HEK293 (cell line): ENCODE measurements around the gene MPV17L.
"Not testable (repeated sequence)": the region's sequence is repeated elsewhere in the genome, so short reads cannot be mapped to it uniquely, and the experiment has no call there.

Experiments
- CTCF ChIA-PET: fragments of 350-600 bp; formaldehyde crosslinking; extraction: SDS; loops from one replicate; lab custom pipeline; 2021; ENCODE audit warnings: antibody characterized with exemption; lab: Yijun Ruan, JAX
- POLR2A ChIA-PET: fragments of 300-600 bp; formaldehyde crosslinking; extraction: SDS; loops from one replicate; lab custom pipeline; 2020; ENCODE audit warnings: antibody characterized with exemption, inconsistent platforms; lab: Yijun Ruan, JAX
- H3K27ac ChIP-seq: fragments of 200-500 bp; sonication (Bioruptor generic); 2 replicates; pipeline ENCODE4 v1.5.1; 2014; ENCODE audit warnings: low read depth, low read length, control low read depth, inconsistent platforms; ENCODE audit errors: extremely low read depth
- H3K36me3 ChIP-seq, 2 experiments: fragments of 200-500 bp in 1 of 2; sonication (Bioruptor generic) in 1 of 2; 1 replicate in 1 of 2; 2 replicates in 1 of 2; pipeline ENCODE4 v1.5.1; 2014 to 2017; ENCODE audit warnings: inconsistent platforms in 2 of 2, low read length in 2 of 2; ENCODE audit not compliant: control insufficient read depth in 2 of 2, insufficient read depth in 1 of 2
- H3K4me1 ChIP-seq: fragments of 200-500 bp; sonication (Bioruptor generic); 2 replicates; pipeline ENCODE4 v1.5.1; 2014; ENCODE audit warnings: mild to moderate bottlenecking, low read length, inconsistent platforms; ENCODE audit not compliant: control insufficient read depth, insufficient read depth
- H3K4me3 ChIP-seq: 2 replicates; pipeline ENCODE4 v1.5.1; 2011; ENCODE audit warnings: low read depth, mild to moderate bottlenecking, control low read depth, low read length, moderate library complexity
- H3K9me3 ChIP-seq: fragments of 200-500 bp; sonication (Bioruptor generic); 2 replicates; pipeline ENCODE4 v1.5.1; 2014; ENCODE audit warnings: low read depth, low read length, inconsistent platforms; ENCODE audit not compliant: control insufficient read depth, insufficient read depth

MPV17L gene

DNA sequence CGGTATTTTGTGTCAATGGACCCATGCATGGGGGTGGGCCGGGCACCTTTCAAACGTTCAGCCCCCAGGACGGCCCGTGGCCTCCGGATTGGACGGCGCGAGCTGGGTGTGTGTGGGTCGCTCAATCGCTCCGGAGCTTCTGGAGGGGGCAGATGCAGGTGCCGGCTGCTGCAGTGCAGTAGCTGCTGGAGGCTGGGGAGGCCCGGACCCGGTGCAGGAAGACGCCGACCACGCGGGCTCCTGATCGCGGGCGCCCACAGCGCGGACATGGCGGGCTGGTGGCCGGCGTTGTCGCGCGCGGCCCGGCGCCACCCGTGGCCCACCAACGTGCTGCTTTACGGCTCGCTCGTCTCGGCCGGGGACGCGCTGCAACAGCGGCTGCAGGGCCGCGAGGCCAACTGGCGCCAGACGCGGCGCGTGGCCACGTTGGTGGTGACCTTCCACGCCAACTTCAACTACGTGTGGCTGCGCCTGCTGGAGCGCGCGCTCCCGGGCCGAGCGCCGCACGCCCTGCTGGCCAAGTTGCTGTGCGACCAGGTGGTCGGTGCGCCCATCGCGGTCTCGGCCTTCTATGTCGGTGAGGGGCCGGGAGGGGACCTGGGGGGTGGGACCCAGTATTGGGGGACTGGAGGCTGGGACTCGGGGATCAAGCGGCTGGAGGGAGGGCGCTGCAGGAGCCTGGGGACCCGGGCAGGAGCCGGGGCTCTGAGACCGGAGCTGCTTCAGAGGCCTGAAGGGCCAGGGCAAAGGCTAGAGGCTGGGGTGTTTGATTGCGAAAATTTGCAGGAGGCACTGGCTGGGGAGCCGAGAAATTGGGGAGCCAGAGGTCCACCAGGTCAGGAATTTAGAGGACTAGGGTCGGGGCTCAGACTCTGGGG is at the start of gene MPV17L:
MPV17L (plus strand) TSS at position 124 of the 878 bp plus-strand sequence; CDS start at position 268, 144 bp downstream.
- CTCF ChIA-PET, result interaction anchor here (1.2 kb wide), 1 partner anchor 44 kb away, joined by 3 read pairs; no protein-coding TSS in a partner anchor
- H3K4me3 ChIP-seq, H3K36me3 ChIP-seq, H3K27ac ChIP-seq, H3K4me1 ChIP-seq, POLR2A ChIA-PET, H3K9me3 ChIP-seq: not testable (repeated sequence)

DNA sequence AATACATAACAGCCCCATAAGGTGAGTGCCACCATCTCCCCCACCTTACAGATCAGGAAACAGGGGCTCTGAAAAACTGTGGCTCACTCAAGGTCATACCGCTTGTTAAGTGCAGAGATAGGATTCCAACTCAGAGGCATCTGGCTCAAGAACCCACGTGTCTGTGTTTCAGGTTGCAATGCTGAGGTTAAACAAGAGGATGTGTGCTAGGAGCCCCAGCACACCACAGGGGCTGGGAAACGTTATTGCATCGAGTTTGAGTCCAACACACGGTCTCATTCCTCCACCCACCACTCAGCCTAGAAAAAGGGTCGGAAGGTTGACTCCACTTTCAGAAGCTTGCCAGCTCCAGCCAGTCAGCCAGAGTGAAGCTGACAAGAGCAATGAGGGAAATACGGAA is 46.8 kb upstream of the MPV17L start:
- POLR2A ChIA-PET, CTCF ChIA-PET, H3K36me3 ChIP-seq, H3K4me3 ChIP-seq, H3K27ac ChIP-seq, H3K4me1 ChIP-seq, H3K9me3 ChIP-seq: not testable (repeated sequence)

DNA sequence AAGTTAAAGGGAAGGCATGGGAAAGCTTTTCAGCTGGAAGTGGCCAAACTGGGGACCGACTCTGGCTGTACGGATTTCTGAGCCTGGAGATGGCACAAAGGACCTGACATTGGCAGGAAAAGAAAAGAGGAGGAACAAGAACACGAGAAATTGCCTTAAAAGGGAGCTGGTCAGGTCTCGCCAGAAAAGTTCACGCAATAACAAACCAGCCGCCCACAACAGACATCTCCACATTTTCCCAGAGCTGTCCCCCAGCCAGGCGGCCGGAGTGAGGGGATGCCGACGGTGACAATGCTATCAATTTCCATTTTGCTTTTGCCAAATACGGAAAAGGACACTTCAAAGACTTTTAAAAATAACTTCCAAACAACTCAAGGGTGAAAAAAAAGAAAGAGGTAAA is 44.3 kb upstream of the MPV17L start:
- H3K4me3 ChIP-seq, POLR2A ChIA-PET, H3K27ac ChIP-seq, H3K4me1 ChIP-seq, H3K36me3 ChIP-seq, H3K9me3 ChIP-seq, CTCF ChIA-PET: not testable (repeated sequence)

- H3K36me3 ChIP-seq, H3K9me3 ChIP-seq, H3K4me3 ChIP-seq, H3K4me1 ChIP-seq, CTCF ChIA-PET, POLR2A ChIA-PET, H3K27ac ChIP-seq: not testable (repeated sequence)
These were observed 43.8 kb upstream of the MPV17L start for GRCh38 chr16:15351745-15352144.

DNA sequence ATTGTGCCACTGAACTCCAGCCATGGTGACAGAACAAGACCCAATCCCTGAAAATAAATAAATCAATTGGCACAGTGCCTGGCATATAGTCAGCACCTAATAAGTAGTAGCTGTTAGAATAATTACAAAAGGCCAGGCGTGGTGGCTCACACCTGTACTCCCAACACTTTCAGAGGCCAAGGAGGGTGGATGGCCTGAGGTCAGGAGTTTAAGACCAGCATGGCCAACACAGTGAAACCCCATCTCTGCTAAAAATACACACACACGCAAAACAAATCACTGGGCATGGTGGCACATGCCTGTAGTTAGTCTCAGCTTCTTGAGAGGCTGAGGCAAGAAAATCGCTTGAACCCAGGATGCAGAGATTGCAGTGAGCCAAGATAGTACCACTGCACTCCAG is 42.7 kb upstream of the MPV17L start:
- H3K36me3 ChIP-seq, CTCF ChIA-PET, H3K4me1 ChIP-seq, H3K4me3 ChIP-seq, H3K27ac ChIP-seq, H3K9me3 ChIP-seq, POLR2A ChIA-PET: not testable (repeated sequence)

GRCh38 chr16:15354846-15355245 is 40.7 kb upstream of the MPV17L start:
- H3K9me3 ChIP-seq, H3K36me3 ChIP-seq, POLR2A ChIA-PET, H3K4me1 ChIP-seq, H3K4me3 ChIP-seq, CTCF ChIA-PET, H3K27ac ChIP-seq: not testable (repeated sequence)

- CTCF ChIA-PET, POLR2A ChIA-PET, H3K36me3 ChIP-seq: not testable (repeated sequence)
These were observed 38.1 kb upstream of the MPV17L start for GRCh38 chr16:15357495-15357894.

GRCh38 chr16:15378194-15378593 is 17.4 kb upstream of the MPV17L start, which contains the start of gene NPIPA5:
Gene NPIPA5 (minus strand): TSS chr16:15378294. CDS start chr16:15378294, 0 bp downstream.
- H3K4me3 ChIP-seq, H3K27ac ChIP-seq, H3K9me3 ChIP-seq, CTCF ChIA-PET, POLR2A ChIA-PET, H3K4me1 ChIP-seq, H3K36me3 ChIP-seq: not testable (repeated sequence)

More at GRCh38 chr16:15357495-15357894, 38.1 kb upstream of the MPV17L start:
- not testable (repeated sequence) for H3K27ac ChIP-seq, H3K9me3 ChIP-seq, H3K4me3 ChIP-seq, H3K4me1 ChIP-seq

GRCh38 chr16:15382810-15383209 is 12.7 kb upstream of the MPV17L start:
- H3K4me1 ChIP-seq, H3K9me3 ChIP-seq, CTCF ChIA-PET, H3K4me3 ChIP-seq, H3K36me3 ChIP-seq, H3K27ac ChIP-seq, POLR2A ChIA-PET: not testable (repeated sequence)

DNA sequence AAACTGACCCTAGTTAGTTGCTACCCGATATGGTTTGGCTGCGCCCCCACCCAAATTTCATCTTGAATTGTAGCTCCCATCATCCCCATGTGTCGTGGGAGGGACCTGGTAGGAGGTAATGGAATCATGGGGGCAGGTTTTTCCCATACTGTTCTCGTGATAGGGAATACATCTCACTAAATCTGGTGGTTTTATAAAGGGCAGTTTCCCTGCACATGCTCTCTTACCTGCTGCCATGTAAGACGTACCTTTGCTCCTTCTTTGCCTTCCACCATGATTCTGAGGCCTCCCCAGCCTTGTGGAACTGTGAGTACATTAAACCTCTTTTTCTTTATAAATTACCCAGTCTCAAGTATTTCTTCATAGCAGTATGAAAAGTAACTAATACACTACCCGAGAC is 7.5 kb upstream of the MPV17L start:
- CTCF ChIA-PET, H3K27ac ChIP-seq, H3K9me3 ChIP-seq, H3K36me3 ChIP-seq, POLR2A ChIA-PET, H3K4me3 ChIP-seq, H3K4me1 ChIP-seq: not testable (repeated sequence)

DNA sequence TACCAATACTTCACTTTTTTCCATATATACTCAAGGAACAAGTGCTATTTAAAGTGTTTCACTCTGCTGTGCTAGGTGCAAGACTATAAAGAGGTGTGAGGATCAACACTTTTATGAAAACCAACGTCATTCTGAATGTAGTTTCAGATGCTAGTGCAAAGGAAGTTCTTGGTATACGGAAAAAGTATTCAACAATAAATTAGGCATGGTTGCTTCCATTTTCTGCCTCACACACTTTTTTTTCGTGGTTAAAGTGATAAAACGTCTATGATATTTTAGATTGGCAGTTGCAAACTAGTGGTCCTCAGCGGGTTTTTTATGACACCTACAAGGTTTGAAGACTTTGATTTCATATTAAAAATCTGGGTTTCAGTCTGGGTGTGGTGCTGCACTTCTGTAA is 5.6 kb upstream of the MPV17L start:
- H3K27ac ChIP-seq, H3K4me3 ChIP-seq, H3K36me3 ChIP-seq, H3K4me1 ChIP-seq, H3K9me3 ChIP-seq, CTCF ChIA-PET, POLR2A ChIA-PET: not testable (repeated sequence)
